Measurements from ENCODE around the gene NFKB1. TPM values are rescaled to one million over a fixed set of nuclear protein-coding genes. Genes with fewer than 3 reads are reported as not detected.

NFKB1 gene
- total RNA-seq, 2 donors from 2014 or later: 17.8 to 19.3 TPM

- Histone ChIP-seq H3K4me3 (no peak overlapping the region), H3K27me3 (no peaks in the 10 kb centered on the region), H3K4me1 (no peaks in the 10 kb centered on the region), H3K27ac (no peak overlapping the region), H3K36me3 (peaks cover 21% of the 10 kb centered on the region), H3K9me3 (no peaks in the 10 kb centered on the region)
- DNase-seq (ENCODE audit: low spot score): no peak
- TF ChIP-seq, protein P1, sequence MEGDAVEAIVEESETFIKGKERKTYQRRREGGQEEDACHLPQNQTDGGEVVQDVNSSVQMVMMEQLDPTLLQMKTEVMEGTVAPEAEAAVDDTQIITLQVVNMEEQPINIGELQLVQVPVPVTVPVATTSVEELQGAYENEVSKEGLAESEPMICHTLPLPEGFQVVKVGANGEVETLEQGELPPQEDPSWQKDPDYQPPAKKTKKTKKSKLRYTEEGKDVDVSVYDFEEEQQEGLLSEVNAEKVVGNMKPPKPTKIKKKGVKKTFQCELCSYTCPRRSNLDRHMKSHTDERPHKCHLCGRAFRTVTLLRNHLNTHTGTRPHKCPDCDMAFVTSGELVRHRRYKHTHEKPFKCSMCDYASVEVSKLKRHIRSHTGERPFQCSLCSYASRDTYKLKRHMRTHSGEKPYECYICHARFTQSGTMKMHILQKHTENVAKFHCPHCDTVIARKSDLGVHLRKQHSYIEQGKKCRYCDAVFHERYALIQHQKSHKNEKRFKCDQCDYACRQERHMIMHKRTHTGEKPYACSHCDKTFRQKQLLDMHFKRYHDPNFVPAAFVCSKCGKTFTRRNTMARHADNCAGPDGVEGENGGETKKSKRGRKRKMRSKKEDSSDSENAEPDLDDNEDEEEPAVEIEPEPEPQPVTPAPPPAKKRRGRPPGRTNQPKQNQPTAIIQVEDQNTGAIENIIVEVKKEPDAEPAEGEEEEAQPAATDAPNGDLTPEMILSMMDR (IDR thresholded peaks at IDR 0.05): no peak
These were observed 131.9 kb downstream of the NFKB1 start for GRCh38 chr4:102633100-102633499.

- Histone ChIP-seq H3K36me3 (peaks cover 13% of the 10 kb centered on the region), H3K4me1 (no peaks in the 10 kb centered on the region), H3K4me3 (no peak overlapping the region), H3K27ac (no peak overlapping the region), H3K9me3 (no peaks in the 10 kb centered on the region), H3K27me3 (no peaks in the 10 kb centered on the region)
- TF ChIP-seq, protein P1 (IDR thresholded peaks at IDR 0.05): no peak
- DNase-seq (ENCODE audit: low spot score): no peak
These were observed 136.2 kb downstream of the NFKB1 start for GRCh38 chr4:102637391-102637790.

DNA sequence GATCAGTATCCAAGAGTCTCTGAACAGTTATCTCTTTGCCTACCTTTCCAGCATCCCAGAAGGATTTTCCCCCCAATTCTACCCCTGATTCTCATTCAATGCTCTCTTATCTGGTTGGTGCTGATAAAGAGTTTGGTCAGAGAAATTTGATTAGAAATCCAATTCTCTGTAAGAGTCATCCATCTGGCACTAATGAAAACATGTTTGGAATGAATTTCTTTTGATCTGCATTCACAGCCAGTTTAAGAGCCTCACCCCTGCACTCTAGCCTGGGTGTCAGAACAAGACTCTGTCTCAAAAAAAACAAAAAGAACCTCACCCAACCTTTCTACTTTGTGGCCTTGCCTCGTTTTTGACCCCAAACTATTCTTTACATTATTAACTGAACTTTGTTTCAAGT, 137.5 kb downstream of the NFKB1 start:
- Histone ChIP-seq H3K27me3 (no peaks in the 10 kb centered on the region), H3K36me3 (peaks cover 13% of the 10 kb centered on the region), H3K27ac (no peak overlapping the region), H3K4me1 (no peaks in the 10 kb centered on the region), H3K4me3 (no peak overlapping the region), H3K9me3 (no peaks in the 10 kb centered on the region)
- TF ChIP-seq, protein P1 (IDR thresholded peaks at IDR 0.05): no peak
- no peak for DNase-seq (ENCODE audit: low spot score)

GRCh38 chr4:102639598-102639997, 138.4 kb downstream of the NFKB1 start:
- DNase-seq (ENCODE audit: low spot score): no peak
- Histone ChIP-seq H3K9me3 (no peaks in the 10 kb centered on the region), H3K27ac (no peak overlapping the region), H3K27me3 (no peaks in the 10 kb centered on the region), H3K36me3 (peaks cover 10% of the 10 kb centered on the region), H3K4me3 (no peak overlapping the region), H3K4me1 (no peaks in the 10 kb centered on the region)
- TF ChIP-seq, protein P1 (IDR thresholded peaks at IDR 0.05): no peak

GRCh38 chr4:102640669-102641068, 139.5 kb downstream of the NFKB1 start:
- H3K4me1 ChIP-seq: no peaks in the 10 kb centered on the region
- peaks cover 5% of the 10 kb centered on the region for H3K36me3 ChIP-seq
- no peak for DNase-seq (ENCODE audit: low spot score)
- H3K4me3 ChIP-seq: no peak overlapping the region
- TF ChIP-seq, protein P1 (IDR thresholded peaks at IDR 0.05): no peak
- H3K27me3 ChIP-seq: no peaks in the 10 kb centered on the region
- H3K9me3 ChIP-seq: no peaks in the 10 kb centered on the region
- H3K27ac ChIP-seq: no peak overlapping the region

DNA sequence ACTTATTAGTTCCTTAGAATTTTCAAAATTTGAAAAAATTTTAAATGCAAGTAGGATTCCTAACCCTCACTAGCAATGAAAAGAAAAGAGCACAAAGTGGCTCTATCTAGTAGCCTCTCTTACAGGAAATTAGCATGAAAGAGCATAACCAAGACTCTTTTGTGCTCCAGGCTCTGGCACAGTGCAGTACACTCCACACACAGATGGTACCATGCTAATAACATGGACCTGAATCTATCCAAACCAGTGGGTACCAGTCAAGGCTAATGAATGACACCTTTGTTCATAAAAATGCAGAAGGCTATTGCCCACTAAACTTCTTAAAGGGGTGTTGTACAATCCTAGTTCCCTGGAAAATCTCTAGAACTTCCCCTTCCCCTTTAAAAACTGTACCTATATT, 140.6 kb downstream of the NFKB1 start:
- no peaks in the 10 kb centered on the region for H3K9me3 ChIP-seq
- H3K27me3 ChIP-seq: no peaks in the 10 kb centered on the region
- no peak for DNase-seq (ENCODE audit: low spot score)
- no peaks in the 10 kb centered on the region for H3K4me1 ChIP-seq
- TF ChIP-seq, protein P1 (IDR thresholded peaks at IDR 0.05): no peak
- H3K4me3 ChIP-seq: no peak overlapping the region
- peak overlapping the region; percentile 26 to 57 for H3K27ac ChIP-seq
- H3K36me3 ChIP-seq: peaks cover under 1% of the 10 kb centered on the region
